GM18502 (cell line): ENCODE data around the gene TPGS1.

Experiments
- ATAC-seq: cut with Tn5 transposase; IDR thresholded peaks from one replicate; pipeline ENCODE4 v1.9.1; 2021; ENCODE audit warnings: mild to moderate bottlenecking; ENCODE audit not compliant: unreplicated experiment, poor library complexity

TPGS1 gene

DNA sequence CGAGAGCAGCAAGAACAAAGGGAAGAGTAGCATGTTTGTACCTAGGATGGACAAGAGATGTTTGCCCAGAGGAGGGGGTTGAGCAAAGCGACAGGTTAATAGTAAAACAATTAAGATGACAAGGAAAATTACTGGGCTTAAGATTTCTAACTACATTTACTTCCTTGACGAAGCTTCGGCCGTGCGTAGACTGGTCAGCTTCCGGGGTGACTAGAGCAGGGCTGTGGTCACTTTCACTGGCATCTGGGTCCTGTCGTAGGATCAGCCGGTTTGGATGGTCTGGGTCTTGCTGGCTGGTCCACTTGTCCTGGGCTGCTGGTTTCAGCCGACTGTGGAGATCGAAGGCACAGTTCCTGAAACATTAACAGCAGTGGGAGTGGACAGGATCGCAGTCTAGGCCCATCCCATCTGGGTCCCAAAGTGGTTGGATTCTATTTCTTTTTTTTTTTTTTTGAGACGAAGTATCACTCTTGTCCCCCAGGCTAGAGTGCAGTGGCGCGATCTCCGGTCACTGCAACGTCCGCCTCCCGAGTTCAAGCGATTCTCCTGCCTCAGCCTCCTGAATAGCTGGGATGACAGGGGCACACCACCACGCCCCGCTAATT is 60.1 kb downstream of the TPGS1 start:
- no peak for ATAC-seq
